22Rv1 (cell line): ENCODE measurements around the gene ADH1A.

ENCODE experiments used
- CTCF ChIP-seq: fragments of 450-650 bp; IDR thresholded peaks from 2 replicates; pipeline ENCODE4 v1.5.1; 2017; ENCODE audit warnings: mild to moderate bottlenecking
- ZFX ChIP-seq: fragments of 450-650 bp; IDR thresholded peaks from 2 replicates; pipeline ENCODE4 v1.6.1; 2017; ENCODE audit warnings: antibody characterized with exemption, borderline replicate concordance

DNA sequence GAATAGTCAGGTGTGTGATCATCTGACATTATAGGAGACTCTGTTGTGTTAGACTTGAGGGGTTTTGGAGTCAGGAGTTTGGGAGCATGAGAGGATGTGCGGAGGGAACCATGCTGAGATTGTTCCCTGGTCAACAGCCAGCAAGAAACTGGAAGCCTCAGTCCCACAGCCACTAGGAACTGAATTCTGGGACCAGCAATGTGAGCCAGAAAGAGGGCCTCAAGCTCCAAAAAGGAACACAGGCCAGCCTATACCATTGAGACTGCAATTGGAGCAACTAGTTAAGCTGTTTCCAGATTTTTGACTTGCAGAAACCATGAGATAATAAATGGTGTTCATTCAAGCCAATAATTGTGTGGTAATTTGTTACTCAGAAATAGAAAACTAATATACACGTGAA, 39.1 kb upstream of the ADH1A start:
- TF ChIP-seq CTCF (no peak), ZFX (no peak)
